OCI-LY3 (cell line): Measurements from ENCODE around the gene EIF3K.

Source experiments
- CTCF ChIP-seq: fragments of 200-600, 300-600 bp; sonication (generic); IDR thresholded peaks from 2 replicates; pipeline ENCODE4 v1.5.1; 2014; ENCODE audit warnings: antibody characterized with exemption, low read length, low read depth
- EZH2phosphoT487 ChIP-seq: fragments of 200-600 bp; shearing (Covaris generic); IDR thresholded peaks from 2 replicates; pipeline ENCODE4 v1.6.1; 2018; ENCODE audit warnings: antibody characterized with exemption, mixed run types, low read depth

GRCh38 chr19:38667661-38668171 is 48.7 kb downstream of the EIF3K start:
- TF ChIP-seq CTCF (no peak), EZH2phosphoT487 (no peak)
